ENCODE data around the gene ELOVL5.

The ELOVL5 gene

DNA sequence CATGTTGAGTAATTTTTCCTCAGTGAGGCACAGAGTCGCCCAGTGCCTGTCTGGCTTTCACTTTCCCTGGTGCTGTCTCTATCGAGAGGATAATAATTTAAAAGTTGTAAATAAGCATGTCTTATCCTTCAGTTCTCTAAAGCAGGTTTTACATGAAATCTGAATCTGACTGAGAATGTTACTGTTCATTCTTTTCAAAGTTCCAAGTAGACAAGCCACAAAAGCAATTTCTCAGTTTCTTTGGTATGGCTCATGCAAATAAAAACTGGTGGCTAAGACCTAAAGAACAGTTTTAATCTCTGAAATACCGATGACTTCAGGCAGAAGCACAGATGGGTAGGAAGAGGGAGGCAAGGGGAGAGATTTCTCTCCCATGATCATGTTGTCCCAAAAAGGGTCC is 112.5 kb downstream of the ELOVL5 start:
- DNase-seq: peak; percentile 11

DNA sequence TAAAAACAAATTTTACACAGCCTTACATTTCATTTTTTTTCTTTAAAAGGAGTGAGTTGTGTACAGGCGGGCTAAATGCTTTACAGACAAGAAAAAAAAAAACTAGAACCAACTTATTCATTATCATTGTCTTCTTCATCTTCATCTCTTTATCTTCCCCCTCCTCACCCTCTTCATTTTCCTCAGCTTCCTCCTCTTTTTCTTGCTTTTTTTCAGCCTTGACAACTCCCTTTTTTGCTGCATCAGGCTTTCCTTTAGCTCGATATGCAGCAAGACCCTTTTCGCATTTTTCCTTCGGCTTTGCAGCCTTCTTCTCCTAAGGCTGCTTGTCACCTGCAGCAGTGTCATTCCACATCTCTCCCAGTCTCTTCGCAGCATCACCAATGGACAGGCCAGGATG is 113.2 kb downstream of the ELOVL5 start:
- DNase-seq: no peak

- no peak for DNase-seq
Observed at GRCh38 chr6:53233309-53233708, 115.4 kb downstream of the ELOVL5 start.

- no peak for DNase-seq
Observed at GRCh38 chr6:53230775-53231467, 117.8 kb downstream of the ELOVL5 start.

DNA sequence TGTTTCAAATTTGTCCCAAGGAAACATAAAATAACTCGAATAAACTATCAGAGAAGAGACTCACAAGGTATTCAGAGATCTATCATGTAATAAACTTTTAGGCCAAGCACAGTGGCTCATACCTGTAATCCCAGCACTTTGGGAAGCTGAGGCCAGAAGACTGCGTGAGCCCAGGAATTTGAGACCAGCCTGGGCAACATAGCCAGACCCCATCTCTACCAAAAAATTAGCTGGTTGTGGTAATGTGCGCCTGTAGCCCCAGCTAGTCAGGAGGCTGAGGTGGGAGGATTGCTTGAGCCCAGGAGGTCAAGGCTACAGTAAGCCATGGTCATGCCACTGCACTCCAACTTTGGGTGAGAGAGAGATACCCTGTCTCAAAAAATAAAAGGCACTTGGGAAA is 120.9 kb downstream of the ELOVL5 start:
- DNase-seq: no peak

GRCh38 chr6:53220605-53221004 is 128.1 kb downstream of the ELOVL5 start:
- DNase-seq: no peak

All from stimulated activated CD4-positive, alpha-beta T cell treated with anti-CD3 and anti-CD28 coated beads, Interleukin-4, amount 100 ng/mL, for 24 hours (primary cell).